T-cell (primary cell): Measurements from ENCODE around the gene SELENOI. TPM values are rescaled to one million over a fixed set of nuclear protein-coding genes. Genes with fewer than 3 reads are reported as not detected.
"Not testable (repeated sequence)": the region's sequence is repeated elsewhere in the genome, so short reads cannot be mapped to it uniquely, and the experiment has no call there.

Experiments
- ATAC-seq, 4 experiments: fragments of 200-7000 bp in 3 of 4; fragments of 150-1000 bp in 1 of 4; cut with Tn5 transposase; replicated peaks in 1 of 4; 1 replicate in 3 of 4; 2 replicates in 1 of 4; pipeline ENCODE4 v1.10.0; 2021; ENCODE audit warnings: moderate library complexity in 3 of 4, mild to moderate bottlenecking in 2 of 4, moderate number of reproducible peaks in 1 of 4
- CTCF ChIA-PET, 2 donors: fragments of 300-600 bp; sonication (Branson Sonifier 250); formaldehyde crosslinking; loops; one replicate each; lab custom pipeline; 2022; ENCODE audit warnings: antibody characterized with exemption in 2 of 2; lab: Charles Lee
- POLR2A ChIA-PET, 2 donors: fragments of 300-600 bp; sonication (Branson Sonifier 250); formaldehyde crosslinking; loops; one replicate each; lab custom pipeline; 2022; ENCODE audit warnings: antibody characterized with exemption in 2 of 2; lab: Charles Lee
- DNase-seq, 35 experiments: peaks; one replicate each; pipeline versions ENCODE4 v3.0.0 to v3.0.0-alpha.2; 2013 to 2023
- H3K27ac ChIP-seq: one replicate; pipeline ENCODE4 v1.5.1; 2013; ENCODE audit warnings: low read length
- H3K27me3 ChIP-seq, 2 experiments: replicated peaks in 1 of 2; 1 replicate in 1 of 2; 2 replicates in 1 of 2; pipeline versions ENCODE4 v1.6.1 to v1.7.0; 2013; ENCODE audit warnings: low read length in 1 of 2, mixed read lengths in 1 of 2; ENCODE audit not compliant: control insufficient read depth in 2 of 2, insufficient read depth in 2 of 2; ENCODE audit errors: extremely low read depth in 1 of 2
- H3K36me3 ChIP-seq, 2 donors: 1 replicate in 1 of 2; 2 replicates in 1 of 2; pipeline versions ENCODE4 v1.6.1 to v1.7.0; 2013; ENCODE audit warnings: low read length in 1 of 2; ENCODE audit not compliant: control insufficient read depth in 2 of 2, insufficient read depth in 1 of 2; ENCODE audit errors: extremely low read depth in 1 of 2
- H3K4me1 ChIP-seq, 2 experiments: 1 replicate in 1 of 2; 2 replicates in 1 of 2; pipeline versions ENCODE4 v1.6.1 to v1.7.0; 2013; ENCODE audit warnings: low read length in 2 of 2, mixed read lengths in 1 of 2; ENCODE audit not compliant: insufficient read depth in 2 of 2, control insufficient read depth in 1 of 2; ENCODE audit errors: extremely low read depth in 1 of 2
- H3K4me3 ChIP-seq, 2 donors: 1 replicate in 1 of 2; 2 replicates in 1 of 2; pipeline versions ENCODE4 v1.5.1 to v1.7.0; 2013; ENCODE audit warnings: mild to moderate bottlenecking in 2 of 2, low read length in 1 of 2, moderate library complexity in 1 of 2; ENCODE audit not compliant: control insufficient read depth in 1 of 2; ENCODE audit errors: extremely low read depth in 1 of 2
- H3K9me3 ChIP-seq: 2 replicates; pipeline ENCODE4 v1.7.0; 2013
- H3K27ac Mint-ChIP-seq, 2 donors: one replicate each; pipeline ENCODE4 v1.8.0; 2020 to 2021; ENCODE audit warnings: mild to moderate bottlenecking in 2 of 2, mixed read lengths in 2 of 2
- H3K27me3 Mint-ChIP-seq, 2 donors: one replicate each; pipeline ENCODE4 v1.8.0; 2021 to 2022; ENCODE audit warnings: mixed read lengths in 2 of 2
- H3K36me3 Mint-ChIP-seq: one replicate; pipeline ENCODE4 v1.8.0; 2021; ENCODE audit warnings: mixed read lengths
- H3K4me1 Mint-ChIP-seq, 3 donors: one replicate each; pipeline ENCODE4 v1.8.0; 2020 to 2022; ENCODE audit warnings: mixed read lengths in 3 of 3, mild to moderate bottlenecking in 1 of 3
- H3K4me3 Mint-ChIP-seq, 3 donors: one replicate each; pipeline ENCODE4 v1.8.0; 2020 to 2022; ENCODE audit warnings: mild to moderate bottlenecking in 3 of 3, mixed read lengths in 3 of 3, moderate library complexity in 3 of 3
- H3K9me3 Mint-ChIP-seq, 3 donors: one replicate each; pipeline ENCODE4 v1.8.0; 2020 to 2022; ENCODE audit warnings: mixed read lengths in 3 of 3
- WGBS: methylation state at CpG from one replicate; pipeline ENCODE4 v1.1.5; 2013; ENCODE audit warnings: missing lambda C conversion rate; ENCODE audit not compliant: insufficient coverage; 5-methylcytosine and 5-hydroxymethylcytosine counted together
- total RNA-seq, 35 experiments: library from RNA in 6 of 35; stranded (reverse) in 6 of 35; fragments of 120-200 nt in 1 of 35; gene quantifications; one replicate each; pipeline versions ENCODE4 v1.2.1 to v1.2.4 and lab custom pipeline; 2013 to 2026

The SELENOI gene
- total RNA-seq, 5 donors from 2014 or later (not counting 1 experiment from before 2014, with no cell fraction given), result 18.3 to 37.1 (median 22.0) TPM

- WGBS, result no CpG with 5 or more reads among the region's 4 CpGs
- no peaks in the 10 kb centered on the region for H3K27me3 Mint-ChIP-seq
- DNase-seq (no peak), ATAC-seq (no peak)
- Histone ChIP-seq H3K9me3 (no peaks in the 10 kb centered on the region), H3K27me3 (no peaks in the 10 kb centered on the region), H3K27ac (no peak overlapping the region), H3K4me3 (no peak overlapping the region), H3K4me1 (no peaks in the 10 kb centered on the region), H3K36me3 (peaks cover 0 to 32% of the 10 kb centered on the region in 2 donors)
- no peak overlapping the region for H3K27ac Mint-ChIP-seq
- no peaks in the 10 kb centered on the region for H3K9me3 Mint-ChIP-seq
- peaks cover 19 to 26% (median 24%) of the 10 kb centered on the region in 3 donors for H3K4me1 Mint-ChIP-seq
- H3K36me3 Mint-ChIP-seq, result peaks cover 23% of the 10 kb centered on the region
- ChIA-PET POLR2A (interaction anchor here (0.5 to 0.6 kb wide), 2 partner anchors 18 to 711 kb away, joined by 3 to 5 read pairs; no protein-coding TSS in a partner anchor), CTCF (no interaction called here)
- no peak overlapping the region for H3K4me3 Mint-ChIP-seq
Measured at GRCh38 chr2:26364669-26365068, 18.7 kb downstream of the SELENOI start.

GRCh38 chr2:26366957-26367356 lies 21.0 kb downstream of the SELENOI start:
- Mint-ChIP-seq H3K36me3 (peaks cover 28% of the 10 kb centered on the region), H3K27ac (no peak overlapping the region), H3K27me3 (no peaks in the 10 kb centered on the region), H3K4me3 (no peak overlapping the region), H3K9me3 (no peaks in the 10 kb centered on the region), H3K4me1 (peaks cover 8 to 11% (median 9%) of the 10 kb centered on the region in 3 donors)
- H3K27ac ChIP-seq, result no peak overlapping the region
- peaks cover 0 to 33% of the 10 kb centered on the region in 2 donors for H3K36me3 ChIP-seq
- ATAC-seq (no peak), DNase-seq (no peak)
- CTCF ChIA-PET, result no interaction called here
- no CpG with 5 or more reads among the region's 5 CpGs for WGBS
- H3K4me3 ChIP-seq, result no peak overlapping the region
- no peaks in the 10 kb centered on the region for H3K9me3 ChIP-seq
- no peaks in the 10 kb centered on the region for H3K27me3 ChIP-seq
- H3K4me1 ChIP-seq, result no peaks in the 10 kb centered on the region
- POLR2A ChIA-PET, result interaction anchor here in 1 of 2 donors (0.5 kb wide), 1 partner anchor 622 kb away, joined by 4 read pairs; no protein-coding TSS in a partner anchor

- H3K36me3 Mint-ChIP-seq, result peaks cover 43% of the 10 kb centered on the region
- H3K27ac Mint-ChIP-seq, ATAC-seq, POLR2A ChIA-PET, H3K4me1 Mint-ChIP-seq, H3K27me3 Mint-ChIP-seq, CTCF ChIA-PET, H3K27ac ChIP-seq, H3K4me3 ChIP-seq, DNase-seq, H3K9me3 ChIP-seq, H3K27me3 ChIP-seq, H3K4me1 ChIP-seq, H3K9me3 Mint-ChIP-seq, H3K4me3 Mint-ChIP-seq: not testable (repeated sequence)
- no CpG with 5 or more reads among the region's 2 CpGs for WGBS
- peaks cover 0 to 47% of the 10 kb centered on the region in 2 donors for H3K36me3 ChIP-seq
Measured at GRCh38 chr2:26369664-26370063, 23.7 kb downstream of the SELENOI start.

GRCh38 chr2:26370909-26371308 lies 25.0 kb downstream of the SELENOI start:
- H3K27me3 ChIP-seq, POLR2A ChIA-PET, ATAC-seq, H3K4me1 ChIP-seq, H3K9me3 ChIP-seq, H3K4me1 Mint-ChIP-seq, H3K27me3 Mint-ChIP-seq, CTCF ChIA-PET, H3K4me3 ChIP-seq, H3K4me3 Mint-ChIP-seq, H3K9me3 Mint-ChIP-seq, H3K27ac Mint-ChIP-seq, DNase-seq, H3K27ac ChIP-seq: not testable (repeated sequence)
- WGBS, result no CpG with 5 or more reads among the region's 31 CpGs
- H3K36me3 Mint-ChIP-seq, result peaks cover 48% of the 10 kb centered on the region
- peaks cover 0 to 50% of the 10 kb centered on the region in 2 donors for H3K36me3 ChIP-seq

- Histone ChIP-seq H3K27me3 (no peaks in the 10 kb centered on the region), H3K4me3 (no peak overlapping the region), H3K36me3 (peaks cover 0 to 30% of the 10 kb centered on the region in 2 donors), H3K27ac (no peak overlapping the region), H3K9me3 (no peaks in the 10 kb centered on the region), H3K4me1 (peaks cover 0 to 2% of the 10 kb centered on the region in 2 experiments)
- H3K4me1 Mint-ChIP-seq, result peaks cover 11 to 25% (median 14%) of the 10 kb centered on the region in 3 donors
- ChIA-PET POLR2A (no interaction called here), CTCF (interaction anchor here in 1 of 2 donors (0.7 kb wide), 1 partner anchor 12 kb away, joined by 3 read pairs; no protein-coding TSS in a partner anchor)
- H3K4me3 Mint-ChIP-seq, result peak overlapping the region in 1 of 3 donors; percentile 10
- H3K9me3 Mint-ChIP-seq, result no peaks in the 10 kb centered on the region
- no peaks in the 10 kb centered on the region for H3K27me3 Mint-ChIP-seq
- 86% methylated on average over 1 of the region's 1 CpG for WGBS
- DNase-seq (no peak), ATAC-seq (peak in 1 of 4 experiments; percentile 17)
- peaks cover 52% of the 10 kb centered on the region for H3K36me3 Mint-ChIP-seq
- peak overlapping the region in 1 of 2 donors; percentile 10 for H3K27ac Mint-ChIP-seq
Measured at GRCh38 chr2:26376799-26377198, 30.9 kb downstream of the SELENOI start.

GRCh38 chr2:26380281-26380680 lies 34.3 kb downstream of the SELENOI start:
- Histone ChIP-seq H3K9me3 (no peaks in the 10 kb centered on the region), H3K4me1 (peaks cover 0 to 2% of the 10 kb centered on the region in 2 experiments), H3K4me3 (no peak overlapping the region), H3K36me3 (peaks cover 0 to 23% of the 10 kb centered on the region in 2 donors), H3K27ac (no peak overlapping the region), H3K27me3 (no peaks in the 10 kb centered on the region)
- DNase-seq (no peak), ATAC-seq (no peak)
- no peak overlapping the region for H3K27ac Mint-ChIP-seq
- no peaks in the 10 kb centered on the region for H3K27me3 Mint-ChIP-seq
- POLR2A ChIA-PET, result no interaction called here
- H3K4me3 Mint-ChIP-seq, result no peak overlapping the region
- no CpG with 5 or more reads among the region's 2 CpGs for WGBS
- no peaks in the 10 kb centered on the region for H3K9me3 Mint-ChIP-seq
- CTCF ChIA-PET, result no interaction called here
- peaks cover 11 to 22% (median 14%) of the 10 kb centered on the region in 3 donors for H3K4me1 Mint-ChIP-seq
- H3K36me3 Mint-ChIP-seq, result peaks cover 46% of the 10 kb centered on the region
